GM12892 (cell line): ENCODE data around the gene AP4S1.
"Not testable (repeated sequence)": the region's sequence is repeated elsewhere in the genome, so short reads cannot be mapped to it uniquely, and the experiment has no call there.

Source experiments
- DNase-seq: peaks from one replicate; pipeline ENCODE4 v3.0.0; 2011; ENCODE audit not compliant: insufficient read length
- FAIRE-seq: peaks from 2 replicates; lab custom pipeline; 2011; peaks lifted over from hg19 to GRCh38; lab: Jason Lieb, UNC
- POLR2A ChIP-seq: IDR thresholded peaks from 2 replicates; pipeline ENCODE4 v1.6.1; 2011; ENCODE audit warnings: low read depth, low read length, control low read depth
- POLR2AphosphoS5 ChIP-seq: IDR thresholded peaks from 2 replicates; pipeline ENCODE4 v1.6.1; 2011; ENCODE audit warnings: low read depth, low read length, control low read depth
- TAF1 ChIP-seq: IDR thresholded peaks from 2 replicates; pipeline ENCODE4 v1.6.1; 2011; ENCODE audit warnings: low read depth, mild to moderate bottlenecking, control low read depth, low read length, borderline replicate concordance

The AP4S1 gene

GRCh38 chr14:31029016-31029970, 3.8 kb downstream of the AP4S1 start:
- DNase-seq (no peak), FAIRE-seq (no peak)
- TF ChIP-seq TAF1 (no peak), POLR2A (no peak), POLR2AphosphoS5 (no peak)

GRCh38 chr14:31030469-31030868, 5.0 kb downstream of the AP4S1 start:
- no peak for TF ChIP-seq POLR2A
- no peak for TF ChIP-seq TAF1
- no peak for TF ChIP-seq POLR2AphosphoS5
- DNase-seq (no peak), FAIRE-seq (no peak)

- DNase-seq (no peak), FAIRE-seq (no peak)
- TF ChIP-seq TAF1: no peak
- no peak for TF ChIP-seq POLR2AphosphoS5
- TF ChIP-seq POLR2A: no peak
Measured at GRCh38 chr14:31036552-31036951, 11.1 kb downstream of the AP4S1 start.

- TF ChIP-seq POLR2AphosphoS5 (no peak), POLR2A (no peak), TAF1 (no peak)
- FAIRE-seq: no peak
- DNase-seq: no peak
Measured at GRCh38 chr14:31037709-31038221, 12.3 kb downstream of the AP4S1 start.

GRCh38 chr14:31038521-31039166, 13.2 kb downstream of the AP4S1 start:
- DNase-seq (no peak), FAIRE-seq (no peak)
- TF ChIP-seq TAF1 (no peak), POLR2AphosphoS5 (no peak), POLR2A (no peak)

DNA sequence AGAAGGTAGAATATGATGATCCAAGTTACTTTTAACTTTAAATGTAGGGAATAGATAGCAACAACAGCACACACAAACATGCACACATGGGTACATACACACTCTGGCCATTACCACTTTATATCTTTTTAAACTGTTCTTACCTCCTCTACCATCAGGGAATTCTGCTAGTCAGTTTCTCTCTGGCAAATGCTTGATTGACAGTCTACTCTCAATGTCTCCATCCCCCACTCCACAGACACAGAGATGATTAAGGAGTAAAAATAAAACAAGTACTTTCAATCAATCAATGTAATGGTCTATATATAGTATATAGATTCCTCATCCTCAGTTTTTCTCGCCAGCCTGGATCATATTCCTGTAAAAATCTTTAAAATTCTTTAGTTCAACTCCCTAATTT, 16.9 kb downstream of the AP4S1 start:
- DNase-seq (no peak), FAIRE-seq (no peak)
- TF ChIP-seq POLR2AphosphoS5: no peak

DNA sequence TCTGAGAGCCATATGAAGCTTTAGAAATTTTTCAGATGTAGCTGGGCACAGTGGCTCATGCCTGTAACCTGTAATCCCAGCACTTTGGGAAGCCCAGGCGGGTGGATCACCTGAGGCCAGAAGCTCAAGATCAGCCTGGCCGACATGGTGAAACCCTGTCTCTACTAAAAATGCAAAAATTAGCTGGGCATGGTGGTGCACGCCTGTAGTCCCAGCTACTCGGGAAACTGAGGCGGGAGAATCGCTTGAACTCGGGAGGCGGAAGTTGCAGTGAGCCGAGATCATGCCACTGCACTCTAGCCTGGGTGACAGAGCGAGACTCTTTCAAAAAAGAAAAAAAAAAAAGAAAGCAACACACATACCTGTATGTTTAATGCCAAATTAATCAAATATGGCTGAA, 17.4 kb downstream of the AP4S1 start:
- FAIRE-seq, DNase-seq: not testable (repeated sequence)

GRCh38 chr14:31043379-31043778, 17.9 kb downstream of the AP4S1 start:
- TF ChIP-seq POLR2A: no peak
- no peak for TF ChIP-seq POLR2AphosphoS5
- TF ChIP-seq TAF1: no peak
- FAIRE-seq (no peak), DNase-seq (no peak)

DNA sequence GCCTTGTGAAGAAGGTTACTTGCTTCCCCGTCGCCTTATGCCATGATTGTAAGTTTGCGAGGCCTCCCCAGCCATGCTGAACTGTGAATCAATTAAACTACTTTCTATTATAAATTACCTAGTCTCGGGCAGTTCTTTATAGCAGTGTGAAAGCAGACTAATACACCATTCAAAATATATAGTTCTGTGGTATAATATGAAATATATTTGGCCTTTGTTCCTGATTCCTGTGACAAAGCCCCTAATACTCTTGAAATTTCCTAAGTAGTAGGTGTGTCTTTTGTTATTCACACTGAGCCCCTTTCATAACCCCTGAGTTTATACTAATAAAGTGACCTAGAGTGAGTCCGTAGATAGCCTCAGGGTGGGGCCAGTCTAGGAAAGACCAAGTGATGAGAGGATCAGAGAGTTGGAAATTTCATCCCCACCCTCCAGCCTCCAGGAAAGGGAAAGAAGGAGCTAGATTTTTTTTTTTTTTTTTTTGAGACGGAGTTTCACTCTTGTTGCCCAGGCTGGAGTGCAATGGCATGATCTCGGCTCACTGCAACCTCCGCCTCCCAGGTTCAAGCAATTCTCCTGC, 20.1 kb downstream of the AP4S1 start:
- DNase-seq: no peak
- TF ChIP-seq TAF1 (no peak), POLR2A (no peak), POLR2AphosphoS5 (no peak)
- no peak for FAIRE-seq

DNA sequence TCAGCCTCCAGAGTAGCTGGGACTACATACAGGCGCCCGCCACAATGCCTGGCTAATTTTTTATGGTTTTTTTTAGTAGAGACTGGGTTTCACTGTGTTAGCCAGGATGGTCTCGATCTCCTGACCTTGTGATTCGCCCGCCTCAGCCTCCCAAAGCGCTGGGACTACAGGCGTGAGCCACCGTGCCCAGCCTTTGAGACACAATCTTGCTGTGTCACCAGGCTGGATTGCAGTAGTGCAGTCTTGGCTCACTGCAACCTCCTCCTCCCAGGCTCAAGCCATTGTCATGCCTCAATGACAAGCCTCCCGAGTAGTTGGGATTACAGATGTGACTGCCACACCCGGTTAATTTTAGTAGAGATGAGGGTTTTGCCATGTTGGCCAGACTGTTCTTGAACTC, 22.1 kb downstream of the AP4S1 start:
- TF ChIP-seq POLR2A (no peak), TAF1 (no peak), POLR2AphosphoS5 (no peak)
- DNase-seq (no peak), FAIRE-seq (no peak)

DNA sequence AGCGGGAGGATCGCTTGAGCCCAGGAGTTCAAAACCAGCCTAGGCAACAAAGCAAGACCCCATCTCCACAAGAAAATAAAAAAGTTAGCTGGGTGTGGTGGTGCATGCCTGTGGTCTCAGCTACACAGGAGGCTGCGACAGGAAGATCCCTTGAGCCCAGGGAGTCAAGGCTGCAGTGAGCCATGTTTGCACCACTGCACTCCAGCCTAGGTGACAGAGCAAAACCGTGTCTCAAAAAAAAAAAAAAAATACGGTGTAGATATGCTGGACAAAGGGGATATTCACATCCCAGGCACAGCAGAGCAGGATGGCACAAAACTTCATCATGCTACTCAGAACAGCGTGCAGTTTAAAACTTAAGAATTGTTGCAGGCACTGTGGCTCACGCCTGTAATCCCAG, 25.6 kb downstream of the AP4S1 start:
- no peak for FAIRE-seq
- no peak for DNase-seq
- no peak for TF ChIP-seq POLR2AphosphoS5
- TF ChIP-seq TAF1: no peak
- TF ChIP-seq POLR2A: no peak
